OCI-LY1 (cell line): Measurements from ENCODE around the gene SLC4A7.

Experiments
- H2AFZ ChIP-seq: fragments of 200-600 bp; sonication (generic), shearing (Covaris generic); 2 replicates; pipeline ENCODE4 v1.6.0; 2014; ENCODE audit warnings: antibody characterized with exemption, mild to moderate bottlenecking, low read length
- H3F3A ChIP-seq: fragments of 200-600 bp; sonication (generic), shearing (Covaris generic); 2 replicates; pipeline ENCODE4 v1.6.0; 2014; ENCODE audit warnings: mild to moderate bottlenecking, antibody characterized with exemption, low read length, moderate library complexity; ENCODE audit not compliant: insufficient read depth
- H3K27ac ChIP-seq: fragments of 200-600 bp; sonication (generic); 2 replicates; pipeline ENCODE4 v1.5.1; 2014; ENCODE audit warnings: low read length, mixed run types, mild to moderate bottlenecking, low read depth; ENCODE audit not compliant: poor library complexity, severe bottlenecking
- H3K27me3 ChIP-seq: fragments of 200-600 bp; sonication (generic); 2 replicates; pipeline ENCODE4 v1.6.0; 2014; ENCODE audit warnings: antibody characterized with exemption, mild to moderate bottlenecking, low read length, moderate library complexity; ENCODE audit not compliant: insufficient read depth
- H3K36me3 ChIP-seq: fragments of 200-600 bp; sonication (generic); 2 replicates; pipeline ENCODE4 v1.6.1; 2014; ENCODE audit warnings: mild to moderate bottlenecking, antibody characterized with exemption, low read length, moderate library complexity, mixed read lengths; ENCODE audit not compliant: insufficient read depth
- H3K4me1 ChIP-seq: fragments of 200-600 bp; sonication (generic); 2 replicates; pipeline ENCODE4 v1.5.1; 2014; ENCODE audit warnings: mild to moderate bottlenecking, low read length, moderate library complexity; ENCODE audit not compliant: insufficient read depth, severe bottlenecking
- H3K4me2 ChIP-seq: fragments of 200-600 bp; sonication (generic), shearing (Covaris generic); 2 replicates; pipeline ENCODE4 v1.6.1; 2014; ENCODE audit warnings: low read length
- H3K4me3 ChIP-seq: fragments of 200-600 bp; sonication (generic); 2 replicates; pipeline ENCODE4 v1.5.1; 2014; ENCODE audit warnings: low read length, low read depth, mild to moderate bottlenecking, mixed read lengths; ENCODE audit not compliant: poor library complexity, severe bottlenecking
- H3K79me2 ChIP-seq: fragments of 200-600 bp; shearing (Covaris generic); 2 replicates; pipeline ENCODE4 v1.6.1; 2016; ENCODE audit warnings: mixed run types, low read length, mixed read lengths; ENCODE audit not compliant: insufficient read depth
- H3K9ac ChIP-seq: fragments of 200-600 bp; sonication (generic), shearing (Covaris generic); 2 replicates; pipeline ENCODE4 v1.6.1; 2014; ENCODE audit warnings: mild to moderate bottlenecking, low read length, mixed read lengths
- H3K9me2 ChIP-seq: fragments of 200-600 bp; sonication (generic), shearing (Covaris generic); 2 replicates; pipeline ENCODE4 v1.6.1; 2014; ENCODE audit warnings: low read depth, mild to moderate bottlenecking, low read length, mixed read lengths
- H3K9me3 ChIP-seq: fragments of 200-600 bp; shearing (Covaris generic); 2 replicates; pipeline ENCODE4 v1.6.1; 2014; ENCODE audit warnings: low read length, mixed read lengths
- H4K20me1 ChIP-seq: fragments of 200-600 bp; sonication (generic), shearing (Covaris generic); 2 replicates; pipeline ENCODE4 v1.6.0; 2016; ENCODE audit warnings: mild to moderate bottlenecking, low read length; ENCODE audit not compliant: insufficient read depth
- EZH2 ChIP-seq: fragments of 200-600 bp; sonication (generic), shearing (Covaris generic); IDR thresholded peaks from 2 replicates; pipeline ENCODE4 v1.8.0; 2017; ENCODE audit warnings: borderline replicate concordance, mixed run types, mild to moderate bottlenecking, antibody characterized with exemption, low read length, moderate library complexity, mixed read lengths
- TF ChIP-seq, protein P1 (sequence below): fragments of 200-600 bp; sonication (generic), shearing (Covaris generic); IDR thresholded peaks from 2 replicates; pipeline ENCODE4 v1.5.1; 2017; ENCODE audit warnings: mild to moderate bottlenecking, antibody characterized with exemption, low read length, moderate library complexity, mixed read lengths

SLC4A7 gene

GRCh38 chr3:27483117-27484014 lies 818 bp downstream of the SLC4A7 start:
- Histone ChIP-seq H3K9me3 (no peaks in the 10 kb centered on the region), H3K4me1 (peaks cover 37% of the 10 kb centered on the region), H3K36me3 (peaks cover 2% of the 10 kb centered on the region; the same call in 1 of the 2 replicates), H4K20me1 (no peaks in the 10 kb centered on the region), H3K79me2 (peaks cover 49% of the 10 kb centered on the region), H3K27ac (peak overlapping the region; percentile 69), H3K9me2 (no peaks in the 10 kb centered on the region), H3F3A (no peaks in the 10 kb centered on the region), H3K4me2 (peak overlapping the region; percentile 73), H3K27me3 (no peaks in the 10 kb centered on the region; the same call in 1 of the 2 replicates), H3K4me3 (peak overlapping the region; percentile 82), H3K9ac (peak overlapping the region; percentile 79), H2AFZ (0 out of 2 replicates have a peak overlapping the region, but pooled peaks have one; percentile 19)
- TF ChIP-seq, protein P1, sequence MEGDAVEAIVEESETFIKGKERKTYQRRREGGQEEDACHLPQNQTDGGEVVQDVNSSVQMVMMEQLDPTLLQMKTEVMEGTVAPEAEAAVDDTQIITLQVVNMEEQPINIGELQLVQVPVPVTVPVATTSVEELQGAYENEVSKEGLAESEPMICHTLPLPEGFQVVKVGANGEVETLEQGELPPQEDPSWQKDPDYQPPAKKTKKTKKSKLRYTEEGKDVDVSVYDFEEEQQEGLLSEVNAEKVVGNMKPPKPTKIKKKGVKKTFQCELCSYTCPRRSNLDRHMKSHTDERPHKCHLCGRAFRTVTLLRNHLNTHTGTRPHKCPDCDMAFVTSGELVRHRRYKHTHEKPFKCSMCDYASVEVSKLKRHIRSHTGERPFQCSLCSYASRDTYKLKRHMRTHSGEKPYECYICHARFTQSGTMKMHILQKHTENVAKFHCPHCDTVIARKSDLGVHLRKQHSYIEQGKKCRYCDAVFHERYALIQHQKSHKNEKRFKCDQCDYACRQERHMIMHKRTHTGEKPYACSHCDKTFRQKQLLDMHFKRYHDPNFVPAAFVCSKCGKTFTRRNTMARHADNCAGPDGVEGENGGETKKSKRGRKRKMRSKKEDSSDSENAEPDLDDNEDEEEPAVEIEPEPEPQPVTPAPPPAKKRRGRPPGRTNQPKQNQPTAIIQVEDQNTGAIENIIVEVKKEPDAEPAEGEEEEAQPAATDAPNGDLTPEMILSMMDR: no peak
- no peak for TF ChIP-seq EZH2

DNA sequence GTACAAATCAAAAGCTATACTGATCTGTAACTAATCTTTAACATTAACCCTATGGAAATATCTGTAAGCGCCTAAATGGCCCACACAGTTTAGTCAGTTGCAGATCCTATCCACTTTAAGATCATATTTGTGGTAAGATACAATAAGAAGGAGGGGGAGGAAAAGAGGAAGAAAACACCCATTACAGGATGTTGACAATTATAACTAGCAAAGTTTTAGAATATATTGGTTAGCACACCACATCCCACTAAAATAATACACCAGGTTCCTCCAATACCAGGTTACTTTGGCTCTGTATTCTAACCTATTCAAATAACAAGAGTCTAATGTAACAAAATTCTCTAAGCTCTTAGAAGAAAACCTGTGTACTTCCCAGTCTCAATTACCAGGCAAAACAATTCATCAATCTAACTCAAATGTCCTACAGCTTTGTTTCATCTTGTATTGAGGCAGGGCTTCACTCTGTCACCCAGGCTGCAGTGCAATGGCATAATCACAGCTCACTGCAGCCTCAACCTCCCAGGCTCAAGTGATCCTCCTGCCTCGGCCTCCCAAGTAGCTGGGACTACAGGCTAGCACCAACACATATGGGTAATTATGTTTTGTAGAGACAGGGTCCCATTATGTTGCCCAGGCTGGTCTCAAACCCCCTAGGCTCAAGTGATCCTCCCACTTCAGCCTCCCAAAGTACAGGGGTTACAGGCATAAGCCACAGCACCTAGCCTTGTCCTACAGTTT lies 4.2 kb downstream of the SLC4A7 start:
- peak overlapping the region; percentile 41 for H3K27ac ChIP-seq
- H3K36me3 ChIP-seq: peaks cover 19% of the 10 kb centered on the region
- no peak overlapping the region for H2AFZ ChIP-seq
- no peaks in the 10 kb centered on the region for H4K20me1 ChIP-seq
- no peaks in the 10 kb centered on the region for H3K9me2 ChIP-seq
- no peaks in the 10 kb centered on the region for H3K9me3 ChIP-seq
- no peaks in the 10 kb centered on the region for H3F3A ChIP-seq
- no peaks in the 10 kb centered on the region for H3K27me3 ChIP-seq
- peaks cover 37% of the 10 kb centered on the region for H3K4me1 ChIP-seq
- peaks cover 72% of the 10 kb centered on the region for H3K79me2 ChIP-seq
- H3K4me2 ChIP-seq: peak overlapping the region; percentile 11; the same call in 1 of the 2 replicates
- H3K9ac ChIP-seq: no peak overlapping the region
- no peak for TF ChIP-seq EZH2
- TF ChIP-seq, protein P1: no peak
- no peak overlapping the region for H3K4me3 ChIP-seq

GRCh38 chr3:27471923-27472550 lies 12.1 kb downstream of the SLC4A7 start:
- H3K27me3 ChIP-seq: no peaks in the 10 kb centered on the region
- H3K4me1 ChIP-seq: peaks cover 4% of the 10 kb centered on the region
- H3K79me2 ChIP-seq: peaks cover 79% of the 10 kb centered on the region
- H3K9me3 ChIP-seq: no peaks in the 10 kb centered on the region
- H3K4me2 ChIP-seq: no peak overlapping the region
- no peak overlapping the region for H3K27ac ChIP-seq
- H3K9ac ChIP-seq: no peak overlapping the region
- no peak overlapping the region for H3K4me3 ChIP-seq
- no peaks in the 10 kb centered on the region for H3F3A ChIP-seq
- TF ChIP-seq, protein P1: no peak
- no peak for TF ChIP-seq EZH2
- H2AFZ ChIP-seq: no peak overlapping the region
- H3K36me3 ChIP-seq: peaks cover 12% of the 10 kb centered on the region; the same call in 1 of the 2 replicates
- no peaks in the 10 kb centered on the region for H4K20me1 ChIP-seq
- no peaks in the 10 kb centered on the region for H3K9me2 ChIP-seq
